Measurements from ENCODE around the gene ATG7. TPM values are rescaled to one million over a fixed set of nuclear protein-coding genes. Genes with fewer than 3 reads are reported as not detected.

The ATG7 gene
- total RNA-seq, 1 experiment from 2014 or later: 29.3 TPM

DNA sequence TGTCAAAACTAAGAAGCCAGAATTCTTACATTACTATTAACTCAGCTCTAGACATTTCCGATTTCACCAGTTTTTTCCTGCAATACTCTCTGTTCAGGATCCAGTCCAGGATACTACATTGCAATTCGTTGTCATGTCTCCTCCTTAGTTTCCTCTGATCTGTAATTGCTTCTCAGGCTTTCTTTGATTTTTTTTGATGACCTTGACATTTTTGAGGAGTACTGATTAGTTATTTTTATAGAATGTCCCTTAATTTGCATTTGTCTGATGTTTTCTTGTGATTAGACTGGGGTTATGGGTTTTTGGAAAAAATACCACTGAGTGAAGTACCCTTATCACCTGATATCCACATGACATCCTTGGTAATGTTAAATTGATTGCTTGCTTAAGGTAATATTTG lies 57.6 kb downstream of the ATG7 start:
- no TSS peak for BruUV-seq (replicated peaks)

More for the DNA sequence above, 57.6 kb downstream of the ATG7 start:
- H3K4me1 ChIP-seq (ENCODE audit: control insufficient read depth in 1 of 2, insufficient read depth in 2 of 2, low read length in 2 of 2): peaks cover 5 to 10% of the 10 kb centered on the region in 2 experiments; a peak in 3 of 4 replicates
- peaks cover 2 to 6% of the 10 kb centered on the region in 2 experiments; a peak in 1 of 4 replicates for H3K36me3 ChIP-seq (ENCODE audit: control insufficient read depth in 1 of 2, insufficient read depth in 2 of 2, low read length in 2 of 2)
- intact Hi-C loops (cut with micrococcal nuclease): no loop called here
- ChIA-PET POLR2A (no interaction called here), CTCF (no interaction called here), RAD21 (ENCODE audit: low non-redundant PET in 1 of 2, low total read pairs in 2 of 2, uncharacterized antibody in 2 of 2, unreplicated experiment in 2 of 2) (no interaction called here)
- H3K9ac ChIP-seq (ENCODE audit: low read length): no peak overlapping the region
- ATAC-seq (no peak), DNase-seq (ENCODE audit: low read depth, low spot score) (no peak)
- no peaks in the 10 kb centered on the region for H4K20me1 ChIP-seq (ENCODE audit: insufficient read depth)
- H3K27me3 ChIP-seq (ENCODE audit: insufficient read depth, low read length): no peaks in the 10 kb centered on the region
- no peaks in the 10 kb centered on the region for H3K9me2 ChIP-seq (ENCODE audit: insufficient read depth)
- no peak overlapping the region for H2AFZ ChIP-seq (ENCODE audit: low read depth, low read length, poor library complexity, severe bottlenecking)
- H3K4me3 ChIP-seq (replicated peaks in 1 of 2; ENCODE audit: low read depth in 1 of 2, low read length in 2 of 2): no peak overlapping the region
- no peaks in the 10 kb centered on the region for H3K79me2 ChIP-seq (ENCODE audit: insufficient read depth, low read length)
- no peak overlapping the region for H3K4me2 ChIP-seq (ENCODE audit: low read length)
- H3K9me3 ChIP-seq (ENCODE audit: control insufficient read depth in 1 of 2, insufficient read depth in 1 of 2, low read depth in 1 of 2, low read length in 2 of 2): no peaks in the 10 kb centered on the region
- H3K27ac ChIP-seq (ENCODE audit: low read depth, low read length): no peak overlapping the region
- TF ChIP-seq, protein P1, sequence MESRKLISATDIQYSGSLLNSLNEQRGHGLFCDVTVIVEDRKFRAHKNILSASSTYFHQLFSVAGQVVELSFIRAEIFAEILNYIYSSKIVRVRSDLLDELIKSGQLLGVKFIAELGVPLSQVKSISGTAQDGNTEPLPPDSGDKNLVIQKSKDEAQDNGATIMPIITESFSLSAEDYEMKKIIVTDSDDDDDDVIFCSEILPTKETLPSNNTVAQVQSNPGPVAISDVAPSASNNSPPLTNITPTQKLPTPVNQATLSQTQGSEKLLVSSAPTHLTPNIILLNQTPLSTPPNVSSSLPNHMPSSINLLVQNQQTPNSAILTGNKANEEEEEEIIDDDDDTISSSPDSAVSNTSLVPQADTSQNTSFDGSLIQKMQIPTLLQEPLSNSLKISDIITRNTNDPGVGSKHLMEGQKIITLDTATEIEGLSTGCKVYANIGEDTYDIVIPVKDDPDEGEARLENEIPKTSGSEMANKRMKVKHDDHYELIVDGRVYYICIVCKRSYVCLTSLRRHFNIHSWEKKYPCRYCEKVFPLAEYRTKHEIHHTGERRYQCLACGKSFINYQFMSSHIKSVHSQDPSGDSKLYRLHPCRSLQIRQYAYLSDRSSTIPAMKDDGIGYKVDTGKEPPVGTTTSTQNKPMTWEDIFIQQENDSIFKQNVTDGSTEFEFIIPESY (IDR thresholded peaks at IDR 0.05; ENCODE audit: extremely low read depth, insufficient replicate concordance, low read length): no peak
- no peak for TF ChIP-seq CEBPB (IDR thresholded peaks at IDR 0.05; ENCODE audit: low read depth)
- no peak for TF ChIP-seq RAD21 (IDR thresholded peaks at IDR 0.05; ENCODE audit: low read depth)
- TF ChIP-seq ELF1 (IDR thresholded peaks at IDR 0.05; ENCODE audit: borderline replicate concordance, low read depth): no peak
- no peak for TF ChIP-seq ATF3 (IDR thresholded peaks at IDR 0.05)
- no peak for TF ChIP-seq EZH2 (IDR thresholded peaks at IDR 0.05)
- TF ChIP-seq, protein P2, sequence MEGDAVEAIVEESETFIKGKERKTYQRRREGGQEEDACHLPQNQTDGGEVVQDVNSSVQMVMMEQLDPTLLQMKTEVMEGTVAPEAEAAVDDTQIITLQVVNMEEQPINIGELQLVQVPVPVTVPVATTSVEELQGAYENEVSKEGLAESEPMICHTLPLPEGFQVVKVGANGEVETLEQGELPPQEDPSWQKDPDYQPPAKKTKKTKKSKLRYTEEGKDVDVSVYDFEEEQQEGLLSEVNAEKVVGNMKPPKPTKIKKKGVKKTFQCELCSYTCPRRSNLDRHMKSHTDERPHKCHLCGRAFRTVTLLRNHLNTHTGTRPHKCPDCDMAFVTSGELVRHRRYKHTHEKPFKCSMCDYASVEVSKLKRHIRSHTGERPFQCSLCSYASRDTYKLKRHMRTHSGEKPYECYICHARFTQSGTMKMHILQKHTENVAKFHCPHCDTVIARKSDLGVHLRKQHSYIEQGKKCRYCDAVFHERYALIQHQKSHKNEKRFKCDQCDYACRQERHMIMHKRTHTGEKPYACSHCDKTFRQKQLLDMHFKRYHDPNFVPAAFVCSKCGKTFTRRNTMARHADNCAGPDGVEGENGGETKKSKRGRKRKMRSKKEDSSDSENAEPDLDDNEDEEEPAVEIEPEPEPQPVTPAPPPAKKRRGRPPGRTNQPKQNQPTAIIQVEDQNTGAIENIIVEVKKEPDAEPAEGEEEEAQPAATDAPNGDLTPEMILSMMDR (IDR thresholded peaks at IDR 0.05 in 2 of 3, conservative IDR thresholded peaks at IDR 0.05 in 1 of 3; ENCODE audit: borderline replicate concordance in 1 of 3, insufficient read depth in 1 of 3, low read depth in 2 of 3, low read length in 2 of 3): no peak
- no peak for TF ChIP-seq CBX3 (IDR thresholded peaks at IDR 0.05; ENCODE audit: low read depth)
- no peak for TF ChIP-seq SP1 (IDR thresholded peaks at IDR 0.05; ENCODE audit: low read depth)
- no peak for TF ChIP-seq FOSL1 (IDR thresholded peaks at IDR 0.05; ENCODE audit: low read depth)
- TF ChIP-seq ZFX (IDR thresholded peaks at IDR 0.05): no peak
- no peak for TF ChIP-seq SRF (IDR thresholded peaks at IDR 0.05; ENCODE audit: low read depth)
- TF ChIP-seq YY1 (IDR thresholded peaks at IDR 0.05; ENCODE audit: extremely low read depth, insufficient replicate concordance, low read depth, low read length): no peak
- no peak for TF ChIP-seq EGR1 (IDR thresholded peaks at IDR 0.05; ENCODE audit: low read depth)
- no peak for TF ChIP-seq POLR2AphosphoS5 (IDR thresholded peaks at IDR 0.05; ENCODE audit: low read depth, low read length)
- no peak for TF ChIP-seq EZH2phosphoT487 (IDR thresholded peaks at IDR 0.05; ENCODE audit: borderline replicate concordance)
- no peak for TF ChIP-seq POLR2A (IDR thresholded peaks at IDR 0.05; ENCODE audit: borderline replicate concordance, extremely low read depth, insufficient read depth, insufficient read length)
- no peak for TF ChIP-seq ZNF274 (IDR thresholded peaks at IDR 0.05; ENCODE audit: low read depth, low read length)
- TF ChIP-seq TCF7L2 (IDR thresholded peaks at IDR 0.05; ENCODE audit: borderline replicate concordance, extremely low read depth, insufficient read depth, insufficient read length): no peak

Data from HCT116 (cell line).